OCI-LY1 (cell line): ENCODE results near the gene NTRK3.

Experiments used
- H2AFZ ChIP-seq: fragments of 200-600 bp; sonication (generic), shearing (Covaris generic); 2 replicates; pipeline ENCODE4 v1.6.0; 2014; ENCODE audit warnings: antibody characterized with exemption, mild to moderate bottlenecking, low read length
- H3F3A ChIP-seq: fragments of 200-600 bp; sonication (generic), shearing (Covaris generic); 2 replicates; pipeline ENCODE4 v1.6.0; 2014; ENCODE audit warnings: mild to moderate bottlenecking, antibody characterized with exemption, low read length, moderate library complexity; ENCODE audit not compliant: insufficient read depth
- H3K27ac ChIP-seq: fragments of 200-600 bp; sonication (generic); 2 replicates; pipeline ENCODE4 v1.5.1; 2014; ENCODE audit warnings: low read length, mixed run types, mild to moderate bottlenecking, low read depth; ENCODE audit not compliant: poor library complexity, severe bottlenecking
- H3K27me3 ChIP-seq: fragments of 200-600 bp; sonication (generic); 2 replicates; pipeline ENCODE4 v1.6.0; 2014; ENCODE audit warnings: antibody characterized with exemption, mild to moderate bottlenecking, low read length, moderate library complexity; ENCODE audit not compliant: insufficient read depth
- H3K36me3 ChIP-seq: fragments of 200-600 bp; sonication (generic); 2 replicates; pipeline ENCODE4 v1.6.1; 2014; ENCODE audit warnings: mild to moderate bottlenecking, antibody characterized with exemption, low read length, moderate library complexity, mixed read lengths; ENCODE audit not compliant: insufficient read depth
- H3K4me1 ChIP-seq: fragments of 200-600 bp; sonication (generic); 2 replicates; pipeline ENCODE4 v1.5.1; 2014; ENCODE audit warnings: mild to moderate bottlenecking, low read length, moderate library complexity; ENCODE audit not compliant: insufficient read depth, severe bottlenecking
- H3K4me2 ChIP-seq: fragments of 200-600 bp; sonication (generic), shearing (Covaris generic); 2 replicates; pipeline ENCODE4 v1.6.1; 2014; ENCODE audit warnings: low read length
- H3K4me3 ChIP-seq: fragments of 200-600 bp; sonication (generic); 2 replicates; pipeline ENCODE4 v1.5.1; 2014; ENCODE audit warnings: low read length, low read depth, mild to moderate bottlenecking, mixed read lengths; ENCODE audit not compliant: poor library complexity, severe bottlenecking
- H3K79me2 ChIP-seq: fragments of 200-600 bp; shearing (Covaris generic); 2 replicates; pipeline ENCODE4 v1.6.1; 2016; ENCODE audit warnings: mixed run types, low read length, mixed read lengths; ENCODE audit not compliant: insufficient read depth
- H3K9ac ChIP-seq: fragments of 200-600 bp; sonication (generic), shearing (Covaris generic); 2 replicates; pipeline ENCODE4 v1.6.1; 2014; ENCODE audit warnings: mild to moderate bottlenecking, low read length, mixed read lengths
- H3K9me2 ChIP-seq: fragments of 200-600 bp; sonication (generic), shearing (Covaris generic); 2 replicates; pipeline ENCODE4 v1.6.1; 2014; ENCODE audit warnings: low read depth, mild to moderate bottlenecking, low read length, mixed read lengths
- H3K9me3 ChIP-seq: fragments of 200-600 bp; shearing (Covaris generic); 2 replicates; pipeline ENCODE4 v1.6.1; 2014; ENCODE audit warnings: low read length, mixed read lengths
- H4K20me1 ChIP-seq: fragments of 200-600 bp; sonication (generic), shearing (Covaris generic); 2 replicates; pipeline ENCODE4 v1.6.0; 2016; ENCODE audit warnings: mild to moderate bottlenecking, low read length; ENCODE audit not compliant: insufficient read depth
- CTCF ChIP-seq: fragments of 200-600 bp; sonication (generic), shearing (Covaris generic); IDR thresholded peaks from 2 replicates; pipeline ENCODE4 v1.5.1; 2017; ENCODE audit warnings: mild to moderate bottlenecking, antibody characterized with exemption, low read length, moderate library complexity, mixed read lengths
- EZH2 ChIP-seq: fragments of 200-600 bp; sonication (generic), shearing (Covaris generic); IDR thresholded peaks from 2 replicates; pipeline ENCODE4 v1.8.0; 2017; ENCODE audit warnings: borderline replicate concordance, mixed run types, mild to moderate bottlenecking, antibody characterized with exemption, low read length, moderate library complexity, mixed read lengths

Gene NTRK3

GRCh38 chr15:87973501-87974215 is 282.9 kb downstream of the NTRK3 start:
- Histone ChIP-seq H3K4me3 (no peak overlapping the region), H3K9me3 (no peaks in the 10 kb centered on the region), H4K20me1 (no peaks in the 10 kb centered on the region), H2AFZ (no peak overlapping the region), H3K27ac (no peak overlapping the region), H3K4me1 (no peaks in the 10 kb centered on the region), H3K4me2 (no peak overlapping the region), H3F3A (no peaks in the 10 kb centered on the region), H3K9ac (no peak overlapping the region), H3K9me2 (no peaks in the 10 kb centered on the region), H3K36me3 (no peaks in the 10 kb centered on the region), H3K79me2 (no peaks in the 10 kb centered on the region), H3K27me3 (no peaks in the 10 kb centered on the region)
- no peak for TF ChIP-seq EZH2
- no peak for TF ChIP-seq CTCF

GRCh38 chr15:87971076-87971475 is 285.5 kb downstream of the NTRK3 start:
- Histone ChIP-seq H3K27ac (no peak overlapping the region), H3K79me2 (no peaks in the 10 kb centered on the region), H3K4me3 (no peak overlapping the region), H4K20me1 (no peaks in the 10 kb centered on the region), H3K4me2 (no peak overlapping the region), H3K4me1 (no peaks in the 10 kb centered on the region), H3K9me2 (no peaks in the 10 kb centered on the region), H2AFZ (no peak overlapping the region), H3K27me3 (no peaks in the 10 kb centered on the region), H3K36me3 (no peaks in the 10 kb centered on the region), H3F3A (no peaks in the 10 kb centered on the region), H3K9ac (no peak overlapping the region), H3K9me3 (no peaks in the 10 kb centered on the region)
- TF ChIP-seq EZH2 (no peak), CTCF (no peak)

GRCh38 chr15:87967951-87968350 is 288.6 kb downstream of the NTRK3 start:
- Histone ChIP-seq H3K4me2 (no peak overlapping the region), H3K9ac (no peak overlapping the region), H3K9me2 (no peaks in the 10 kb centered on the region), H2AFZ (no peak overlapping the region), H4K20me1 (no peaks in the 10 kb centered on the region), H3K27ac (no peak overlapping the region), H3K36me3 (no peaks in the 10 kb centered on the region), H3K27me3 (no peaks in the 10 kb centered on the region), H3F3A (no peaks in the 10 kb centered on the region), H3K79me2 (no peaks in the 10 kb centered on the region), H3K4me1 (no peaks in the 10 kb centered on the region), H3K9me3 (no peaks in the 10 kb centered on the region), H3K4me3 (no peak overlapping the region)
- TF ChIP-seq CTCF = no peak
- no peak for TF ChIP-seq EZH2
